CD4-positive, alpha-beta memory T cell (primary cell): ENCODE measurements around the gene TGM2. TPM values are rescaled to one million over a fixed set of nuclear protein-coding genes. Genes with fewer than 3 reads are reported as not detected.
A peak's percentile ranks its signal among the peaks of the same experiment; 100 is the strongest.

Experiments
- CTCF ChIA-PET: fragments of 350-600 bp; sonication (Branson Sonifier 250); formaldehyde crosslinking; loops from one replicate; lab custom pipeline; 2021; ENCODE audit warnings: inconsistent platforms; ENCODE audit not compliant: partially characterized antibody; lab: Charles Lee
- POLR2A ChIA-PET: fragments of 350-600 bp; sonication (Branson Sonifier 250); formaldehyde crosslinking; loops from one replicate; lab custom pipeline; 2021; ENCODE audit not compliant: partially characterized antibody; lab: Charles Lee
- DNase-seq, 5 donors: peaks; one replicate each; pipeline versions ENCODE4 v3.0.0 to v3.0.0-alpha.2; 2020 to 2022; ENCODE audit warnings: mixed read lengths in 1 of 5
- H3K27ac ChIP-seq: one replicate; pipeline ENCODE4 v1.7.0; 2013; ENCODE audit warnings: low read depth, low read length
- H3K27me3 ChIP-seq: 2 replicates; pipeline ENCODE4 v1.7.0; 2013; ENCODE audit warnings: mild to moderate bottlenecking, low read length, moderate library complexity; ENCODE audit not compliant: insufficient read depth
- H3K36me3 ChIP-seq: 2 replicates; pipeline ENCODE4 v1.7.0; 2013; ENCODE audit warnings: mild to moderate bottlenecking, low read length, moderate library complexity; ENCODE audit not compliant: insufficient read depth
- H3K4me1 ChIP-seq: 2 replicates; pipeline ENCODE4 v1.7.0; 2013; ENCODE audit warnings: mild to moderate bottlenecking, low read length, moderate library complexity; ENCODE audit not compliant: insufficient read depth
- H3K4me3 ChIP-seq, 2 donors: one replicate each; pipeline ENCODE4 v1.7.0; 2013; ENCODE audit warnings: low read length in 2 of 2, mild to moderate bottlenecking in 1 of 2
- H3K9me3 ChIP-seq, 2 donors: one replicate each; pipeline ENCODE4 v1.7.0; 2013; ENCODE audit warnings: low read length in 2 of 2, control low read depth in 1 of 2; ENCODE audit not compliant: control insufficient read depth in 1 of 2
- H3K27ac Mint-ChIP-seq, 7 donors: one replicate each; pipeline ENCODE4 v1.8.0; 2020 to 2021; ENCODE audit warnings: mixed read lengths in 7 of 7, mild to moderate bottlenecking in 6 of 7, inconsistent platforms in 3 of 7, moderate library complexity in 3 of 7
- H3K27me3 Mint-ChIP-seq, 2 donors: one replicate each; pipeline ENCODE4 v1.8.0; 2020 to 2021; ENCODE audit warnings: mixed read lengths in 2 of 2
- H3K36me3 Mint-ChIP-seq, 2 donors: one replicate each; pipeline ENCODE4 v1.8.0; 2020 to 2021; ENCODE audit warnings: mixed read lengths in 2 of 2, inconsistent platforms in 1 of 2, mild to moderate bottlenecking in 1 of 2
- H3K4me1 Mint-ChIP-seq, 4 donors: one replicate each; pipeline ENCODE4 v1.8.0; 2020 to 2021; ENCODE audit warnings: mixed read lengths in 4 of 4, mild to moderate bottlenecking in 1 of 4
- H3K4me3 Mint-ChIP-seq, 8 donors: one replicate each; pipeline ENCODE4 v1.8.0; 2020 to 2021; ENCODE audit warnings: mixed read lengths in 8 of 8, mild to moderate bottlenecking in 7 of 8, moderate library complexity in 6 of 8, inconsistent platforms in 3 of 8
- H3K9me3 Mint-ChIP-seq, 8 donors: one replicate each; pipeline ENCODE4 v1.8.0; 2020 to 2021; ENCODE audit warnings: mixed read lengths in 8 of 8, mild to moderate bottlenecking in 5 of 8, inconsistent platforms in 3 of 8, moderate library complexity in 1 of 8
- intact Hi-C: fragments of 100-400 bp; cut with micrococcal nuclease; formaldehyde crosslinking; loops from one replicate; pipeline ENCODE4 v1.15.1; 2023
- polyA plus RNA-seq, 2 donors: library from polyadenylated mRNA; unstranded; fragments of 300-500 nt; fragmentation: Illumina TruSeq; gene quantifications; one replicate each; pipeline ENCODE4 v1.2.3, GENCODE V29; 2021
- total RNA-seq, 2 experiments: library from RNA; stranded (reverse); gene quantifications; one replicate each; pipeline ENCODE4 v1.2.3, GENCODE V29; 2021

TGM2 gene
- total and polyA plus RNA-seq, 4 experiments from 2014 or later = 0.09 to 0.67 (median 0.31) TPM

DNA sequence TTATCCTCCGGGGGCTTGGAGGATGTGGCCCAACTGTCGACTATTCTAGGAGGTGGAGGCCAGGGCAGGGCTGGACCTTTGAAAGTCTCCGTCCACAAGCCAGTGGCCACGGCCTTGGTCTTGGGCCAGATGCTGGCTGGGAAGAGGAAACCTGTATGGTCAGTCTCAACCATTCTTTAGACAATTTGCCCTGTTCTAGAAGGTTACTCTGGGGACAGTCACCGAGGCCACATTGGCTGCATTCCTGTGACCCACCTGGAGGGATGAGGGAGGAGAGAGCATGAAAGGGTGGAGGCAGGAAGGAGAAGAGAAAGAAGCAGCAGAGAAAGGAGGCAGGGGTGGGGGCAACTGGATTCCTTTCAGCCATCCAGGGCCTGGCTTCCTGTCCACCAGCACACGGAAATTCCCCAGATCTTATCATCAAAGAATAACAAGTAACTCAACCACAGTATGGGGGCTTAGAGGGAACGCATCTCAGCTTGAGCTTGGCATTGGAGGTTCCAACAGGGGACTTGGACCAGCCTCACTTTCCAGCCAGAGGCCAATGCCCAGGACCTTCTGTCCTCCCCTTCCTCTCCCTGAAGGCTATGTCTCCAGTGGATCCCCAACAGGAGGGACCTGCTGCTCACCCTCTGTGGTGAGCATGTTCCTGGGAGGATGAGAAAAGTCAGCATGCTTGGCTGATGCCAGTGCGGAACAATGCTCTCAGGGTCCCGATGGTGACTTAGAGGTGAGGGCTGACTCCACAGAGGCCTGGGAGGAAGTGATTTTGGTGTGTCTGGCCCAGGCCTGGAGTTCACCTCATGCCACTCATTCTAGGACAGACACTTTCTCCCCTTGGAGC lies 30.4 kb downstream of the TGM2 start:
- Histone ChIP-seq H3K27ac (no peak overlapping the region), H3K9me3 (no peaks in the 10 kb centered on the region), H3K4me1 (no peaks in the 10 kb centered on the region), H3K36me3 (no peaks in the 10 kb centered on the region), H3K27me3 (no peaks in the 10 kb centered on the region), H3K4me3 (no peak overlapping the region)
- DNase-seq = no peak
- intact Hi-C loops = no loop called here
- Mint-ChIP-seq H3K27ac (peak overlapping the region in 3 of 7 donors; percentile 6 to 80 (median 75)), H3K36me3 (no peaks in the 10 kb centered on the region), H3K9me3 (no peaks in the 10 kb centered on the region), H3K4me1 (peaks cover 0 to 6% (median 5%) of the 10 kb centered on the region in 4 donors), H3K4me3 (no peak overlapping the region), H3K27me3 (peaks cover 0 to 2% of the 10 kb centered on the region in 2 donors)
- ChIA-PET CTCF (no interaction called here), POLR2A (no interaction called here)

DNA sequence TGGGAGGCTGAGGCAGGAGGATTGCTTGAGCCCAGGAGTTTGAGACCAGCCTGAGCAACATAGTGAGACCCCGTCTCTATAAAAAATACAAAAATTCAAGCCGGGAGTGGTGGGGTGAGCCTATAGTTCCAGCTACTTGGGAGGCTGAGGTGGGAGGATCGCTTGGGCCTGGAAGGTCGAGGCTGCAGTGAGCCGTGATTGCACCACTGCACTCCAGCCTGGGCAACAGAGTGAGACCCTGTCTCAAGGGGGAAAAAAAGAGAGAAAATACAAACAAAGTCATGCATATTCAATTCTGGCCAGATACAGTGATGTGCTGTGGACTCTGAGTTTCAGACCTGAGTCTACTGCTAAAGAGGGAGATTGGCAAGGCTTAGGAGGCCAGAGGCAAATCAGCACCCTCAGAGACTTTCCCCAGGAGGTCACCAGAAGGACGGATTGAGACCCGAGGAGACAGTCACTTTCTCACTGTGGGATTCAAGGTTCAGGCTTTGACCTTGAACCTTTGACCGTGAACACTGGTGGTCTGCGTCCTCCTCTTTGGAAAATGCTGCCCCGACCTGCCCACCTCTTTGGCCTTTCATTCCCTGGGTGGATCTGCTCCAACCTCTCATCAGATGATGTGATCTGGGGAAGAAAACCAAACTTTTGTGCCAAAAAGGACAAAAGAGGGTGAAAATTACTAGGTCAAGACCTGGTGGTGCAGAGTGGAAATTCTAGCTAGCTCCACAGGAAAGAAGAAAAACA lies 31.2 kb downstream of the TGM2 start:
- Mint-ChIP-seq H3K36me3 (no peaks in the 10 kb centered on the region), H3K27ac (peak overlapping the region in 1 of 7 donors; percentile 42), H3K27me3 (no peaks in the 10 kb centered on the region), H3K4me3 (no peak overlapping the region), H3K9me3 (no peaks in the 10 kb centered on the region), H3K4me1 (peaks cover 0 to 6% (median 5%) of the 10 kb centered on the region in 4 donors)
- intact Hi-C loops = no loop called here
- POLR2A ChIA-PET = no interaction called here
- DNase-seq = no peak
- no peaks in the 10 kb centered on the region for H3K4me1 ChIP-seq
- H3K27ac ChIP-seq = no peak overlapping the region
- no peaks in the 10 kb centered on the region for H3K36me3 ChIP-seq
- CTCF ChIA-PET = no interaction called here
- H3K9me3 ChIP-seq = no peaks in the 10 kb centered on the region
- no peak overlapping the region for H3K4me3 ChIP-seq
- H3K27me3 ChIP-seq = no peaks in the 10 kb centered on the region

DNA sequence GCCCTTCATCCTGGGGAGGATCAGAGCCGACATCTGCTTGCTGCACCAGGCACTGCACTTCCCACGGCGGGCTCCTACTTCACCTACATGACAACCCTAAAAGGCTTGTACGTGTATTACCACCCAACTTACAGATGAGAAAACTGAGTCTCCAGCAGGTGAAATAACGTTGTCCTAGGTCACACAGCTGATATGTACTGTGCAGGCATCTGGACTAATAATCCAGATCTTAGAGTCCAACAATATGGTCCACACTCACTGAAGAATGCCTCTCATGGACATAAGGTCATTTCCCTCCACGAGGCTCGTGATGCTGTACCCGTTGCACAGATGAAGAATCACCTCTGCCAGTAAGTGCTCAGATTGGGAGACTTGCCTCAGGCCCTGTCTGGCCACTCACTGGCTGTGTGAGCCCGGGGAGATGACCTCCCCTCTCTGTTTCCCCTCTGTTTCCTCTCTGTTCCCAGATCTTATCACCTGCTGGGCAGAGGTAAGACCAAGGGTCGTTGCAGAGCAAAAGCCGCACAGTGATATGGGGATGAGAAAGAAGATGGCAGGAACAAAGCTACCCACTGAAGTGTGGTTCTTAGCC lies 32.1 kb downstream of the TGM2 start:
- intact Hi-C loops = no loop called here
- H3K4me1 Mint-ChIP-seq = peaks cover 0 to 6% (median 5%) of the 10 kb centered on the region in 4 donors

DNA sequence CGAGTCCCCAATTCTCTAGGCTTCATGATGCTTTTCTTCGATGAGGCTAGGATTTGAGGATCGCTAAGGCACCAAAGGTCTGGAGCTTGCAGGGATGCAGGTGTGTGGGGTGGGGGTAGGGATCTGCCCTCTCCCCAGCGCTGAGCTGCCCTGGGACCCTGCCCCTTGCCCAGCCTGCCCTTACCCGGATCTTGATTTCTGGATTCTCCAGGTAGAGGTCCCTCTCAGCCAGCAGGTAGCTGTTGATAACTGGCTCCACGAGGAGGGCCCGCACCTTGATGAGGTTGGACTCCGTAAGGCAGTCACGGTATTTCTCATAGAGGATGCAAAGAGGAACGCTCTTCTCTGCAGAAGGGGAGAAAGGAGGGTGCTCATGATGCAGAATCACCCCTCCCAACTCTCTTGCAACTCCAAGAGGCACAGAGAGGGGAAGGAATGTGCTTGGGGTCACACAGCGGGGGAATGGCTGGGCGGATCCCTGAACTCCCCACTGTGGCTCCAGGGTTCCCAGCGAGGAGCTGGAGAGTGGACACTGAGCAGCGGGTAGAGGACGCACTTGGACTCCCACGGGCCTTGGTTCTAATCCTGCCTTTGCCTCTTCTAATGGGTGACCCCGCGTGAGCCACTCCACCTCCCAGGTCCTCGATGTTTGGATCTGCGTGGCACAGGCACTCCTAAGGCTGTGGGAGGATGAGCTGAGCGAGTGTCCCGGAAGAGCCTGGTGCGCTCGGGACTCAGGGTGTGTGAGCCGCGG lies 32.7 kb downstream of the TGM2 start:
- H3K27ac Mint-ChIP-seq = no peak overlapping the region
- peaks cover 0 to 2% of the 10 kb centered on the region in 2 donors for H3K27me3 Mint-ChIP-seq
- ChIA-PET CTCF (no interaction called here), POLR2A (no interaction called here)
- DNase-seq = no peak
- no peaks in the 10 kb centered on the region for H3K9me3 Mint-ChIP-seq
- Histone ChIP-seq H3K4me1 (no peaks in the 10 kb centered on the region), H3K36me3 (no peaks in the 10 kb centered on the region), H3K4me3 (no peak overlapping the region), H3K9me3 (no peaks in the 10 kb centered on the region), H3K27me3 (no peaks in the 10 kb centered on the region), H3K27ac (no peak overlapping the region)
- H3K4me3 Mint-ChIP-seq = no peak overlapping the region
- H3K36me3 Mint-ChIP-seq = no peaks in the 10 kb centered on the region
- intact Hi-C loops = no loop called here
- peaks cover 0 to 6% (median 5%) of the 10 kb centered on the region in 4 donors for H3K4me1 Mint-ChIP-seq

More for the DNA sequence above, 32.1 kb downstream of the TGM2 start:
- Mint-ChIP-seq H3K27me3 (no peaks in the 10 kb centered on the region), H3K9me3 (no peaks in the 10 kb centered on the region), H3K27ac (no peak overlapping the region), H3K36me3 (no peaks in the 10 kb centered on the region), H3K4me3 (no peak overlapping the region)
- DNase-seq = no peak
- Histone ChIP-seq H3K4me3 (no peak overlapping the region), H3K9me3 (no peaks in the 10 kb centered on the region), H3K27me3 (no peaks in the 10 kb centered on the region), H3K4me1 (no peaks in the 10 kb centered on the region), H3K27ac (no peak overlapping the region), H3K36me3 (no peaks in the 10 kb centered on the region)
- CTCF ChIA-PET = no interaction called here
- POLR2A ChIA-PET = no interaction called here

DNA sequence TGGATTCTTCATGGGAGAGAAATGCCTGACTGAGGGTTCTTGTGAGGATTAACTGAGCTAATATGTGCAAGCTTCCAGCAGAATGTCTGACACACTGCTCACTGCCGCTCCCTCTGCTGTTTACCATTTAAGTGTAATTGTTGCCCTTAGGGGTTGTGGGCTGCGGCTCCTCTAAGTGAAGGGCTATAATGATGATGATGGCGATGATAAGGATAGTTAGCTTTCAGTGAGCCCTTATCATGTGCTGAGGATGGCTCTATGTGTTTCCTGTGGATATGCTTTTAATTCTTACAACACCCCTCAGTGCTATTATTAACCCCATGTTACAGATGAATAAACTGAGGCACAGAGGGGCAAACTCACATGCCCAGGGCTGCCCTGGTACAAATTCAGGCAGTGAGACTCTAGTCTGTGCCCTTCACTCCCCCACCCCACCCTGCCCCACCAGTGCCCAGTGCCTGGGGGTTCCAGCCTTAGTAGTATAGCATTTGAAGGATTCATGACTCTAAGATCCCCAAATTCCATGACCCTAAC lies 33.4 kb downstream of the TGM2 start:
- H3K27me3 ChIP-seq = no peaks in the 10 kb centered on the region
- no peak overlapping the region for H3K27ac ChIP-seq
- ChIA-PET CTCF (no interaction called here), POLR2A (no interaction called here)
- no peaks in the 10 kb centered on the region for H3K9me3 Mint-ChIP-seq
- no peaks in the 10 kb centered on the region for H3K36me3 Mint-ChIP-seq
- H3K27me3 Mint-ChIP-seq = peaks cover 0 to 2% of the 10 kb centered on the region in 2 donors
- intact Hi-C loops = no loop called here
- no peak overlapping the region for H3K4me3 Mint-ChIP-seq
- H3K9me3 ChIP-seq = no peaks in the 10 kb centered on the region
- H3K27ac Mint-ChIP-seq = no peak overlapping the region
- H3K36me3 ChIP-seq = no peaks in the 10 kb centered on the region
- H3K4me3 ChIP-seq = no peak overlapping the region
- DNase-seq = no peak
- no peaks in the 10 kb centered on the region for H3K4me1 ChIP-seq
- peaks cover 0 to 6% (median 5%) of the 10 kb centered on the region in 4 donors for H3K4me1 Mint-ChIP-seq

DNA sequence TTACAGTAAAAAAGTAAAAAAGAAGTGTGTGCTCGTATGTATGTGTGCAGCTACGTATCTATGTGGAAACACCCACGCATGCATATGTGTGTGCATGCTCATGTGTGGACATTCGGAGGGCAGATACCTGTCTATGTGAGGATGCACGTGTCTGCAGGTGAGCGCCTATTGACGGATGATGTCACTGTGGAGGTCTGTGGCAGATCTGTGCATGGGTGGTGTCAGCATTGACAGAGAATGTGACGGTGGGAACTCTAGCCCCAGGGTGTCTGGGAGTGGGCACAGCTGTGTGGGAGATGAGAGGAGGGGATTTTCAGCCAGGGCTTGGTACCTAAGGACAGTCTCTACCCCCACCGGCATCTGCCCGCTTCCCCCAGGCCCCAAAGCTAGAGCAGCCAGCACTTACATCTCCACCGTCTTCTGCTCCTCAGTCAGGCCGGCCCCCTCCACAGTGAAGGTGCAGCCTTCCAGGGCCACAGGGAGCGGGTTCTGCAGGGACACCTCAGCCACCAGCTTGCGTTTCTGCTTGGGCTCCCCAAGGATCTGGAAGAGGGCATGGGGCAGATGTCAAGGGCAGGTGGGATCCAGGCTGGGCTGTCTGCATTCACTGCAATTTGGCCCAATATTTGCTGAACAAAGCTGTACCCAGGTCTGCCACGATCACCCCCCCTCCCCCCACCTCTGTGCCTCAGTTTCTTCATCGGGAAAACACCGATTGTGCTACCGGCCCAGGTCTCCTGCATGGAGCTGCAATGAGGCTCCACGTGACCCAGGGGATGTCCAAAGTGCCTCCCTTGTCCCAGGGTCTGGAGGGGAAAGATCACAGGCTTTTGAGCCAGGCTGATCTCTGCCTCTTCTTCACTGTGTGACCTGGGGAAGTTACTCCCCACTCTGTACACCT lies 34.1 kb downstream of the TGM2 start:
- no peaks in the 10 kb centered on the region for H3K9me3 ChIP-seq
- H3K36me3 ChIP-seq = no peaks in the 10 kb centered on the region
- H3K4me1 Mint-ChIP-seq = peaks cover 0 to 6% (median 5%) of the 10 kb centered on the region in 4 donors
- no peak overlapping the region for H3K27ac Mint-ChIP-seq
- H3K27ac ChIP-seq = no peak overlapping the region
- H3K36me3 Mint-ChIP-seq = no peaks in the 10 kb centered on the region
- H3K4me3 Mint-ChIP-seq = no peak overlapping the region
- H3K4me1 ChIP-seq = no peaks in the 10 kb centered on the region
- CTCF ChIA-PET = no interaction called here
- H3K9me3 Mint-ChIP-seq = no peaks in the 10 kb centered on the region
- no peaks in the 10 kb centered on the region for H3K27me3 ChIP-seq
- intact Hi-C loops = no loop called here
- no peak for DNase-seq
- H3K4me3 ChIP-seq = no peak overlapping the region
- H3K27me3 Mint-ChIP-seq = peaks cover 0 to 2% of the 10 kb centered on the region in 2 donors
- POLR2A ChIA-PET = no interaction called here
